ENCODE data around the gene NCOA3. TPM values are rescaled to one million over a fixed set of nuclear protein-coding genes. Genes with fewer than 3 reads are reported as not detected.
"Not testable (repeated sequence)": the region's sequence is repeated elsewhere in the genome, so short reads cannot be mapped to it uniquely, and the experiment has no call there.

NCOA3 gene
- polyA plus RNA-seq, 10 donors, result 12.9 to 18.9 (median 16.3) TPM

DNA sequence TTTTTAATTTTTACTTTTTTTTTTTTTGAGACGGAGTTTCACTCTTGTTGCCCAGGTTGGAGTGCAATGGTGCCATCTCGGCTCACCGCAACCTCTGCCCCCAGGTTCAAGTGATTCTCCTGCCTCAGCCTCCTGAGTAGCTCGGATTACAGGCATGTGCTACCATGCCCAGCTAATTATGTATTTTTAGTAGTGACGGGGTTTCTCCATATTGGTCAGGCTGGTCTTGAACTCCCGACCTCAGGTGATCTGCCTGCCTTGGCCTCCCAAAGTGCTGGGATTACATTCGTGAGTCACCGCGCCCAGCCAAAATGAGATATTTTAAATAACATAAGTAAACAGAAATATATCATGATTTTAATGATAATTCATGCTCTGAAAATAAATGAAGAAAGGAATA, 1.6 kb upstream of the NCOA3 start:
- not testable (repeated sequence) for DNase-seq

DNA sequence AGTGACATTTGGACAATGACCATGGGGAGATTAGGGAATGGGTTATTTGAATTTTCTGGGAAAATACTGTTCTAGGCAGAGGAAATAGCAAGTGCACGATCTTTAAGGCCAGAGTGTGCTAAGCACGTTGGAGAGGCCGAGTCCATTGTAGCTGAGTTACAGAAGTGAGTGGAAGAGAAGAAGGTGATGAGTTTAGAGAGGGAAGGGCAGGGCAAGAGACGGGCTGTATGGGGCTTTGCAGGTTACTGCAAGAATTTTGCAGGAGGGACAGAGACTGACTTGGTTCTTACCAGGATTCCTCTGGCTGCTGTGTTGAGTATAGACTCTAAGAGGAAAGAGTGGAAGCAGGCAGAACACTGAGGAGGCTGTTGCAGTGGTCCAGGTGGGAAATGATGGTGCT, 1.1 kb upstream of the NCOA3 start:
- DNase-seq, result peak in 1 of 3 donors; percentile 23

DNA sequence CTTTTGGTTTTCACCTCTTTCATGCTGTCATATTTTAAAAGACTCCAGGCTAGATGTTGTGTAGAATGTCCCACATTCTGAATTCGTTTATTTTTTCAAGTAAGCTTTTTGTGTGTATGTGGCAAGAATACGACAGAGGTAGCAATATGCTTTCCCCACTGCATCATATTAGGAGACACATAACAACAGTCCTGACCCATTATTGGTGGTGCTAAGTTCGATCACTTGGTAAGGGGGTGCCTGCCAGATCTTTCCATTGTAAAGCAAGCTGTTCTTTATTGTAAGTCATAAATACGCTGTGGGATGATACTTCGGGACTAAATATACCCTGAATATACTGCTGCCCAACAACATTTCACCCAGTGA, 588 bp upstream of the NCOA3 start:
- DNase-seq, result no peak

DNA sequence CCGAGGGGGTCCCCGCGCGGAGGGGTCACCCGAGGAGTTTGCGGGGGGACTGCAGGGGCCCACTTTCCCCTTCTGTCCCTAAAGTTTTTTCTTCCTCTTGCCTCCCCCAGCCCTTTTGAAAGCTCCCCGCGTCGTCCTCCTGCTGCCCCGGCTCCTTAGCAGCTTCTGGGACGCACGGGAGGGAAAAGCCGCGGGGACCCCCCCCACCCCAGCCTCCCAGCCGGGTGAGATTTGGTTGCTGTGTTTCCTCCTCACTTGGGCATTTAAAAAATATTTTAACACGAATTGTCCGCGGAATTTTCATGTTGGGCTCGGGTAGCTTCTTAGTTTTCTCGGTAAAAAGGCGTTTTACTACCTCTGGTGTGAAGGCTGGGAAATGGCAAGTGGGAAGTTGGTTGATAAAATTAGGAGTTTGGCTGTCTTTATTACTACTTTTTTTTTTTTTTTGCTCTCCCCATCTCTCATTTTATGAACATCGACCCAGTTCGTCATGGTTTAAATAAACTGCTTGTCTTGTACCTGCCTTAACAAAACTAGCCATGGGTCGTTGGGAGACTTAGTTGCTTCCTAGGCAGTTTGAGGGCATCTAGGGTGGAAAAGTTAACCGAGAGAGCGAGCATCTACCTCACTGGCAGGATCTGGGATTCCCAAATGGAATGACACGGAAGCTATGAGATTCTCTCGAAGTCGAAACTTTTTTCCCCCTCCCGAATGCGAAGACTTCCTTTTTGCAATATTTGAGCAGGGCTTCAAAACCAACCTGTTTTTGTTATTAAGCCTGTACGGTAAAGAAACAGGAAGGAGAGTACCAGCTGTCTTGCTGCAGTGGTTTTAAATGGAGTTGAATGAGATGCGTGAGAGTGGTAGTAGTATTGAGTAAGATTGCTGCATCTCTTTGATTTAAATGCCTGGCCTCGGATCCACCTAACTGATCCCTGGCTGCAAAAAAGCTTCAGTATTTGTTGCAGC, 868 bp downstream of the NCOA3 start:
- peak in 2 of 3 donors; percentile 49 to 71 for DNase-seq

DNA sequence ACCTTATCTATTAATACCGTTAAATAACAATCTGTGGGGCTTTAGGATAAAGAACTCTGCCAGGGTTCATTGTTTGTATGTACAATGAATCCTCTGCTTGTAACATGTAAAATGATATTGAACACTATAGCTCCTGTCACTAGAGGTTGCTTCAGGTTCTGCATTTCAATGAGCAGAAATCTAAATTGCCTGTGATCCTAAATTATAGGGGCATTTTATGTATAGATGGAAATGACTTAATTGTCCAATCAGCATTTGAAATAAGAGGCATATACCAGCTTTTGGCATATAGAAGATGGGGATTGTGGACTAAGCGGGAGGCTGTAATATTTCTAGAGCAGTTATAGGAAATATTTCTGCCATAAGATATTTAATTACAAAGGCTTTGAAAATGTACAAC, 2.0 kb downstream of the NCOA3 start:
- DNase-seq, result no peak

DNA sequence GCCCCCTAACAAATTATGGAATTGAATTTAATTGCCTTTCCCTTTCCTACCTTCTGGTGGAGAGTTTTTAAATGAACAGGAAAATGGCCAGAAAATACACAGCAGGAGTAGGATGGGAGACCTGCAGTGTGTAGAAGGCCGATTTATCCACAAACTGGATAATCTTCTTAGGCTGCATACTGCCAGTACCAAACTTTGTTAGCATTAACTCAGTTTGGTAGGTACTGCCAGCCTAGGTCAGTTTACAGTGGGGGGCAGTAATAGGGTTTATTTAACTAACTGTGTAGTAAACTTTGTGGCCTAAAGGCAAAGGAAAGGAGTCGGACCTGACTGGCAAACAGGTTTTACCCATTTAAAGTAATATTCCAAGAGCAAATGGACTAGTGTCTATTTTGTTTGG, 4.6 kb downstream of the NCOA3 start:
- DNase-seq, result no peak

DNA sequence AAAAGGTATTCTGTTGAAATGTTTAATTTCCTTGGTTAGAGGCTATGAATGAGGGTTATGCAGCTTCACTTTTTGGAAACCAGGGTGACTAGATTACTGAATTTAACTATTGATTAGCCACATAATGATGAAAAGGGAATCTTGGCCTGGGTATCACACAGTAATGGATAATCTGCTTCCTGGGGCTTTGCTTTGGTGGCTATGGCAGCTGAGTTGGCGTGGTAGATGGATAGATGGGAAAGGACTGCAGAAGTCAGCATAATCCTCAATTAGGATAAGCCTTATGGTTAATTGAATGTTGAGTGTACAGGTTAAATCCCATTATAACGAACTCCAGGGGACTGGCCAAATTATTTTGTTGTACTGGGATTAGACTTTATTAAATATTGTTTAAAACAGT, 5.2 kb downstream of the NCOA3 start:
- DNase-seq, result no peak

DNA sequence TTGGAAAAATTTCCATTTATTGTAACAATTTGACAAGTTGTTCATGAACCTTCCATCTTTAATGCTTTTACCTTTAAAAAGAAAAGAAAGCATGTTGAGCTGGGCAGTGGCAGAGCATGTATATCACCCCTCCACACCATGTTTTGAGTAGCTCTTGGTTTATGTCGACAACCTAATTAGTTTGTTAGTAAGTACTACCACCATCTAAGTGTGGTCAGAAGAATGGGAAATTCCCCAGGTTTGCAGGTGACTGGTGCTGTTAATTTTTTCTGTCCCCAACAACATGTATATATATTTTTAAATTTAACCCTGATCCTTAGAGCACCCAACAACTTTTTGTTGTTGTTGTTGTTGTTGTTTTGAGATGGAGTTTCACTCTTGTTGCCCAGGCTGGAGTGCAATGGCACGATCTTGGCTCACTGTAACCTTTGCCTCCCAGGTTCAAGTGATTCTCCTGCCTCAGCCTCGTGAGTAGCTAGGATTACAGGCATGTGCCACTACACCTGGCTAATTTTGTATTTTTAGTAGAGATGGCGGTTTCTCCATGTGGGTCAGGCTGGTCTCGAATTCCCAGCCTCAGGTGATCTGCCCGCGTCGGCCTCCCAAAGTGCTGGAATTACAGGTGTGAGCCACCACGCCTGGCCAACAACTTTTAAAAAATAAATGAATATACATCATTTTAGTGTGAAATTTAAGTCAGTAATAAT, 5.7 kb downstream of the NCOA3 start:
- DNase-seq, result not testable (repeated sequence)

DNA sequence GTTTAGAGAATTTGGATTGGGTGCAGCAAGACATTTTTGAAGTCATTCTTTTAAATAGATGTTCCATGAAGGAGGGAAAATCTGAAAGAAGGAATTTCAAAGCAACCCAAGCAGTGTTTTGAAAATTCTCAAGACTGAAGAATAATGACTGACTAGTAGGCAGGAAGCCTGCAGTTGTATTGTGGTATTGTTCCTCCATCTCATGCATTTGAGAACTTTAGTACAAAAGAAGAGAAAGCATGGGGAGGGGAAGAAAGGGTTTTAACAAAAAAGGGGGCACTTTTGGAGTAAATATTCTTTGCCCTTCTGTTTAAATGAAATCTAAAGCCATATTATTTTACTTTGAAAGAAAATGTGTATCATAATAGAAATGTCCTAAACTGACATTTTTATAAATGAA, 6.6 kb downstream of the NCOA3 start:
- no peak for DNase-seq

DNA sequence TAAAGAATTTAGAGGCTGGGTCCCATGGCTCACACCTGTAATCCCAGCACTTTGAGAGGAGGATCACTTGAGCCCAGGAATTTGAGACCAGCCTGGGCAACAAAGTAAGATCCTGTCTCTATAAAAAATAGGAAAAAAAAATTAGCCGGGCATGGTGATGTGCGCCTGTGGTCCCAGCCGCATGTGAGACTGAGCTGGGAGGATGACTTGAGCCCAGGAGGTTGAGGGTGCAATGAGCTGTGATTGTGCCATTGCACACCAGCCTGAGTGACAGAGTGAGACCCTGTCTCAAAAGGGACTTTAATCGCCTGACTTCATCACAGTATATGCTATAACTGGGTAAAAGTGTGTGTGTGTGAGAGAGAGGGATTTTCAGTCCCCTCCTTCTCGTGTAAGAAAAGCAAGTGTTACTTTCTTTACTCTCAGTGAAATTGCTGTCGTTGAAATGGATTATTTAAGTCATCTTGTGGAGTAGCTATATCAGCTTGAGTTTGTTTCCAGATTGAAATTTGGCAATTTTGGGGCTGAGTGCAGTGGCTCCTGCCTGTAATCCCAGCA, 7.5 kb downstream of the NCOA3 start:
- DNase-seq, result no peak

DNA sequence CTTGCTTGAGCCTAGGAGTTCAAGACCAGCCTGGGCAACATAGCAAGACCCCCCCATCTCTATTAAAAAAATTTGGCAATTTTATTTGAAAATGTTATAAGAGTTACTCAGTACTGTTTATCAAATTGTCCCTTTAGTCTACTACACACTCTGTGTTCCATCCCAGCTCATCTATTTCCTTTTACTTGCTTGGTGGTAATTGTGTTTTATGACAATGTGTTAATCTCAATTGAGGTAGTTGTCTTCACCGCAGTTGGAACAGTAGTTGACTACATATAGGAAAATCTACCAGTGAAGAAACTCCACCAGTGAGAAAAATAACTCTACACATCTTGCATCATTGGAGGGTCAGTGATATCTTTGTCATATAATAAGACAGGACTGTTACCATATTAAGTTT, 8.0 kb downstream of the NCOA3 start:
- DNase-seq, result no peak

DNA sequence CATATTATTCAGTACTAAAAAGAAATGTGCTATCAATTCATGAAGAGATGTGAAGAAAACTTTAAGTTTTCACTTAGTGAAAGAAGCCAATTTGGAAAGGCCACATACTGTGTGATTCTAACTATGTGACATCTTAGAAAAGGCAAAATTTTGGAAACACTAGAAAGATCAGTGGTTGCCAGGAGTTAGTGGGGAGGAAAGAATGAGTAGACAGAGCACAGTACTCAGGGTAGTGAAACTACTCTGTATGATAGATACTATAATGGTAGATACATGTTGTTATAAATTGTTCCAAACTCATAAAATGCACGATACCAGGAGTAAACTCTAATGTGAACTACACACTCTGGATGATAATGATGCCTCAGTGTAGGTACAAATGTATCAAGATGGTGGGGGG, 14.2 kb downstream of the NCOA3 start:
- DNase-seq, result no peak

DNA sequence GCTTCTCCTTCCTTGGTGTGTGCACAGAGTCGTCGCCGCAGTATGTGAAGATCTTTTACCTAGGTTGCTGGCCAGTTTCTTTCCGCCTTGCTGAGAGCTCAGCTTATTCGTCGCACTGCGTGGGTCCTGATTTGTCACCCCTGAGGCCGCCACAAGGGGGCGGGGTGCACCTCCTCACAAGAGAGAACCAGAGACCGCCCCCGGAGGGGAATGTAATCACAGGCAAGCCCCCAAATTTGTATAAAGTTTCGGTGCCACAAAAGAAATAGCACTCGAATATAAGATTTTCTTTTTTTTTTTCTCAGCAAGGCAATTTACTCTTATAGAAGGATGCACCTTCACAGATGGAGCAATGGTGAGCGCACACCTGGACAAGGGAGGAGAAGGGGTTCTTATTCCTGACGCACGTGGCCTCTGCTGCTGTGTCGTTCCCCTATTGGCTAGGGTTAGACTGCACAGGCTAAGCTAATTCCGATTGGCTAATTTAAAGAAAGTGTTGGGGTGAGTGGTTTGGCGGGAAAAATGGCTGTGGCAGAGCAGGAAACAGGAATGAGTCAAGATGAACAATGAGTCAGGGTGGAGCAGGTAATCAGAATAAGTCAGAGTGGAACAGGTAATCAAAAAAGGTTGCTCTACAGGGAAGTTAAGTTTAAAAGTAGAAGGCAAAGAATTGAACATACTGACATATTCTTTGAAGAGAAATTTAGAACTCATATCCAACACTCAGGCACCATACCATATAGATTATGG, 19.5 kb downstream of the NCOA3 start:
- DNase-seq, result no peak

DNA sequence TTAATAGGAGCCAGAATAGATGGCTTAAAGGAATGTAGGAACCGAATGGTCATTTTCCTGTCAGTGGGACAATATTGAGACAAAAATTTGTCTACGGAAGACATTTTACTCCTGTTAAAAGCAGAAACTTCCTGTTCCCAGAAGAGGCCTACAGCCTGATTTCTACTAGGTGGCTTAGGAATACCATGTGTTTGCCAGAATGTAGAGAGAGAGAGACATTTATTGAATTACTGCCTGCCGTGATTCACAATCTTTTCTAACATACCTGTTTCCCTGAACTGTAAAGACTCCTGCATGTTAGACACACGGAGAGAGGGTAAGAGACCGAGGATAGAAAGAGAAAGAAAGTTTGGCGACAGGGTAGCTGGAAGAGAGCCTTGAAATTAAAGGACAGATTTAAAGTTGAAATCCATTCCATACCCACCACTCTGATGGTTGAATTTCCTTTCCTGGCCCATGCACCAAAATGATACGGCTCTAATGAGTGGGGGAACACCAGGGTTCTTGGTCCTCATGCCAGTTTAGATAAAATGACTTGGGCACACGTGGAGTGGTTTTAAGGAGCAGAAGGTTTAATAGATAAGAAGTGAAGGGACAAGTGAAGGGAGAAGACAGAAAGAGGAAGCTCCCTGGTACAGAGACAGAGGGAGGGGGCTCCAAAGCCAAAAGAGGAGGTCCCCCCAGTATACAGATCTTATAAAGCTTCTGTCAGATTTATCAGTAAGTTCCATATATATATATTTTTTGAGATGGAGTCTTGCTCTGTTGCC, 22.5 kb downstream of the NCOA3 start:
- DNase-seq, result peak in 1 of 3 donors; percentile 44

DNA sequence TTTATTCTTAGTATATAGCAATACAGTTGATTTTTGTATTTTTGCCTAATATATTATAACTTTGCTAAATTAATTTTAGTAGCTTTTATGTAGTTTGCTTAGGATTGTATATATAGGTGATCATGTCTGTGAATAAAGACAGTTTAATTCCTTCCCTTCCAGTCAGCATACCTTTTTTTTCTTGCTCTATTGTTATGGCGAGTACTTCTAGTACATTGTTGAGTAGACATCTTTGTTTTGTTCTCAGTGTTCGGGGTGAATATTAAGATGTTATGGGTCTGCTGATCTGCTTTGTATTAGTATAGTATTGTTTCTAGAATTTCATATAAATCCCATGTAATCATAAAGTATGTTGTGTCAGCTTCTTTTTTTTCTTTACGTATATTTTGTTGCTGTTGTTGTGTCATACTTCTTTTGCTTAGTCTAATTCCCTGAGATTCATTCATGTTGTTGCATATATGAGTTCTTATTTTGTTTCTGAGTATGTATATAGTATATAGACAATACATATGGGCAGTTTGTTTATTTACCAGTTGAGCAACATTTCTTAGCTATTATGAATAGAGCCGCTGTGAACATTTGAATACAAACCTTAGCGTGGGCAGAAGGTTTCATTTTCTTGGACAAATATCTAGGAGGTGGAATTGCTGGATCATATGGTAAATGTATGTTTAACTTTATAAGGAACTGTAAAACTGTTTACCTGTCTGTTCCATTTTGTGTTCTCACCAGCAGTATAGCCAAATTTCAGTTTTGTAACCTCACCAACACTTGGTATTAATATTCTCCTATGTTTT, 25.5 kb downstream of the NCOA3 start:
- no peak for DNase-seq

DNA sequence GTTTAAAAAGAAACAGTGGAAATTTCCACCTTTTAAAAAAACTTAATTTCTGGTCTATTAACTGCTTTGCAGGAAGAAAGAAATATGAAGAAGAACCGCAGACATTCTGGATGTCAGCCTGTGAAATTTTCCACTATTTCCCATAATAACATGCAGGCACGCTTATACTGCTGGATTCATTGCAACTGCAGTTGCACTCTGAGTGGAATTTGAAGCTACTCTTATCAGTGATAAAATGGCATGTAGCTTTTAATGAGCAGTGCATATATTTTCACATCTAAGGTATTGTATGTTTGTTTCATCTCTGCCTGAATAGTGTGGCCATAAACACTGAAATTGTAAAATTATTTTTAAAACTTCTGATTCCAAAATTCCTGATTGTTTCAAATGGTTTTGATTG, 28.2 kb downstream of the NCOA3 start:
- peak in 2 of 3 donors; percentile 43 for DNase-seq

DNA sequence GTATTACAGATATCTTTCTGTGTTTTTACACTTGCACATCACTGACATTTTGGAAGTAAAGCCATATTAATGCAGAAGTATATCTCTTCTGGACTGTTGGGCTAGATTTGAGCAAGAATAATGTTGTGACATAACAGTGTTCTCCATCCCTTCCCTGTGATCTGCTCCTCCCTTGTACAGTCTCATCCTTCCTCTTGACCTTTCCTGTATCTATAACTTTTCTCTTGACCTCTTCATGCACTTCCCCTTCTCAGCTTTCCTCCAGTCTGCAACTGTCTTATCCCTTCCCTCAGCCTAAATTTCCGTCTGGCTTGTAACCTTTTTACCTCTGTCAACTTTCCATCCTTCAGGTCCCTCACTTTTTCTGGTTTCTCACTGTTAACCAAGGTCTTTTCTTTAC, 29.8 kb downstream of the NCOA3 start:
- no peak for DNase-seq

DNA sequence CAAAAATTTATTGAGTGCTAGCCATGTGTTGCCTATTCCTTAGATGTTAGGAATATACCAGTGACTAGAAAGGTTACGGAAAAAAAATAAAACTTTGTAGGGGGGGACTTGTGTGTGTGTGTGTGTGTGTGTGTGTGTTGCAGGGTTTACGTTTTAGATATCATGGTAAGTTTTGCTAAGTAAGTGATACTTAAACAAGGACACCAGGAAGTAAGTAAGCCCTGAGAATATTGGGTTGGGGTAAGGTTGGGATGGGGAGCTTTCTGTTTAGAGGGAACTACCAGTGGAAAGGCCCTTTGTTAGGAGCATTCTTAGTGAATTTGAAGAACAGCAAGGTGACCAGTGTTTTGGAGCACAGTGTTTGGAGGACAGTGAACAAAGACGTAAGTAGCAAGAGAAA, 30.3 kb downstream of the NCOA3 start:
- DNase-seq, result no peak

DNA sequence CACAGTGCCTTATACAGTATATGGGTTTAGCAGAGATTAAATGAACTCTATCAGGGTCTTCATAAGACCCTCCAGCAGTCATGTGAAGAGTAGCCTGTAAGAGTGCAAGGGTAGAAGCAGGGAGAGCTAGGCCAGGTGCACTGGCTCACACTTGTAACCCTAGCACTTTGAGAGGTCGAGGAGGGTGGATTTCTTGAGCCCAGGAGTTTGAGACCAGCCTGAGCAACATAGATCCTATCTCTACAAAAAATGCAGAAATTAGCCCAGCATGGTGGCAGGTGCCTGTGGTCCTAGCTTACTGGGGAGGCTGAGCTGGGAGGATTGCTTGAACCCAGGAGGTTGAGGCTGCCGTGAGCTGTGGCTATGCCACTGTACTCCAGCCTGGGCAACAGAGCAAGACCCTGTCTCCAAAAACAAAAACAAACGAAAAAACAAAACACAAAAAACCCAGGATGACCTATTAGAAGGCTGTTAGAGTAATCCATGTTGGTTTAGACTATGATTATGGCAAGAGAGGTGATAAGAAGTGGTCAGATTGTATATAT, 31.9 kb downstream of the NCOA3 start:
- DNase-seq, result no peak

DNA sequence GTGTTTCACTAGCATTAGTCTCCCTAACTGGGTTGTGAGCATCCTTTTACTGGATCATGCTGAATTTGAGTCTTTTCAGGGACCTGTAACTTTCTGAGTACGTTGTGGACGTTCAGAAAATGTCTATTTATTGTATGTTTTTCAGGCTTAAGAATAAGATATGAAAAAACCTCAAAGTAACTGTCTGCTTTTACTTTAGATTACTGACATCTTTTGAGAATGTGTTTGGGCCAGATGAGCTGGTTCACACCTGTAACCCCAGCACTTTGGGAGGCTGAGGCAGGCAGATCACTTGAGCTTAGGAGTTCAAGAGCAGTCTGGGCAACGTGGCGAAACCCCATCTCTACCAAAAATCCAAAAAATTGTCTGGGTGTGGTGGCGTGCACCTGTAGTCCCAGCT, 32.7 kb downstream of the NCOA3 start:
- no peak for DNase-seq
